GM18867 (cell line): ENCODE results near the gene ASS1.

ENCODE experiments used
- ATAC-seq: cut with Tn5 transposase; IDR thresholded peaks from one replicate; pipeline ENCODE4 v1.9.1; 2021; ENCODE audit warnings: mild to moderate bottlenecking, moderate library complexity; ENCODE audit not compliant: unreplicated experiment

The ASS1 gene

DNA sequence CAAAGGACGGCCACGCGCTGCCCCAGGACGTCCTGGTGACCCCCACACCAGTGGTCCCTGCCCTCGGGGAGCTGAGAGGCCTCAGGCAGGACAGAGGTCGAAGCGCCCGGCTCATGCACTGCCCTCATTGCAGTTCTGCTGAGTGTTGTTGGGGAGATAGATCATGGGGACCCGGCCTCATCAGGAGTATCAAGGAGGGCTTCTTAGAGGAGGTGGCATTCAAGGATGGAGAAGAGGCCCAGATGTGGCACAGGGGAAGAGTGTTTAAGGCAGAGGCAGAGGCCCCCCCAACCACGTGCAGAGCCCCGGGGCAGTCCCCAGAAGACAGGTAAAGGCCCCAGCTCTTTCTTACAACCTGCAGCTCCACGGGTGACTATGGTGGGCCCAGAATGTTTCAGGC lies 26.2 kb downstream of the ASS1 start:
- no peak for ATAC-seq

DNA sequence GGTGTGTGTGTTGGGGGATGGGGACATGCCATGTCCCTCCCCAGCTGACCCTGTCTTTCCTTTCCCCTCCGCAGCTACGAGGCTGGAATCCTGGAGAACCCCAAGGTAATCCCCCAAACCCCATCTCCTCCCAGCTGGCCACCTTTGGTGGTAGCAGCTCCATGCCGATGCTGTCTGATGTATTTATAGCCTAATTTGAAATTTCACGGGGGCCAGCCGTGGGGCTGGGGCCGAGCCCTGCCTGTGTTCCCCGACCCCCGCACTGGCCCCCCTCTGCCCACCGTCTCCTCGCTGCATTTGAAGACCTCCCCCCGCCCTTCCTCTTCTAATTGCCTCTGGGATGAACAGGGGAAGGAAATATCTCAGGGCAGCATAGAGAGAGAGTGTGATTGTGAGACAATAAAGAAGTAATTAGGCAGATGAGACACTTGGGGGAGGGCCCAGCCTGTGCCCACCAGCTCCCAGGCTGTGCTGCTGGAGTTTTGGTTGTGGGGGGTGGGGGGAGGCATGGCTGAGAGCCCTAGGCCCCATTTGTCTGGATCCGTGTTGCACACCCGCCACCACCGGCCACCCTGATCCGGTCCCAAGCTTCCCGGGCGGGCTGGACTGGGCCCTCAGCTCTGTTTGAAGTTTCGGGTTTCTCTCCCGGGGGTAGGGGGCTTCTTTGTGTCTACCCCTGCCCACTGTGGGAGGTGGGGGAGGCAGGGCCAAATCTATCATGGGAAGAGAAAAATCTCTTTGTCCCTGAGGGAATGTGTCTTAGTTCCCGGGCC lies 26.8 kb downstream of the ASS1 start:
- ATAC-seq = no peak

DNA sequence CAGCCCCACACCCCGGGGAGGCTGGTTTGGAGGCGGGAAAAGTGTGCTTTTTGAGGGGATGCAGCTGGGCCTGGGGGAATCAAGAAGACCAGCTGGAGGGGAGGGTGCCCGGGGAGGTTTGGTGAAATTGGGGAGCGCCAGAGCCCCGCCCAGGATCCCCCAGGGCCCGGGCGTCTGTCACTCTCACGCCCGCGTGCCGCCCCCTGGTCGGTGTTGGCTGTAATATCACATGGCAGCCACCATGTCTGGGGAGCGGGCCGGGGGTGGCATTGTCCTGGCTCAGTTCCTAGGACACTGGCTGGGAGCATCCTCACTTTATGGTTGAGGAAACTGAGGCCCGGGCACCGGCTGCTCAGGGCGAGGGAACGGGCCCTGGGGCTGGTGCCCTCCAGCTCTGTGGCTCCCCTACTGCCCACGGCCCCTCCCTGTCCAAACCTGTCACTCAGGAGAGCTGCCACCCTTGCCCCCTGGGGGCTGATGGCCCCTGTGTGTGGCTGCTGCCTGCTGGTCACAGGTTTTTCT lies 27.5 kb downstream of the ASS1 start:
- ATAC-seq = no peak

DNA sequence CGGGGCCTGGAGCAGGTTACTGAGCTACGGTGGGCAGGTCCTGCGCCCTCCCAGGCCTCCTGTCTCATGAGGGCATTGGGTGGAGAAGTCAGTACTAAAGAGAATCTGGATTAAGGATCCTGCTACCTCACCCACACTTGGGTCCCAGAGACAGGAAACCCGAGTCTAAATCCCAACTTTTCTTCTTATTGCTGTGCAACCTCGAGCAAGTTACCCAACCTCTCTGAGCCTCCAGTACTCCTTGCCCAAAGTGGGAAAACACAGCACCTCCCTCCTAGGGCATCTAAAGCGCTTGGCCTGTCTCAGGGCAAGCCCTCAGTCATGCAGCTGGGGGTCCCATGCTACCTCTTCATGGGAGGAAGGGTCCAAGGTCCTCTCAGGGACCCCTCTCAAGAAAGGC lies 28.2 kb downstream of the ASS1 start:
- ATAC-seq = no peak

DNA sequence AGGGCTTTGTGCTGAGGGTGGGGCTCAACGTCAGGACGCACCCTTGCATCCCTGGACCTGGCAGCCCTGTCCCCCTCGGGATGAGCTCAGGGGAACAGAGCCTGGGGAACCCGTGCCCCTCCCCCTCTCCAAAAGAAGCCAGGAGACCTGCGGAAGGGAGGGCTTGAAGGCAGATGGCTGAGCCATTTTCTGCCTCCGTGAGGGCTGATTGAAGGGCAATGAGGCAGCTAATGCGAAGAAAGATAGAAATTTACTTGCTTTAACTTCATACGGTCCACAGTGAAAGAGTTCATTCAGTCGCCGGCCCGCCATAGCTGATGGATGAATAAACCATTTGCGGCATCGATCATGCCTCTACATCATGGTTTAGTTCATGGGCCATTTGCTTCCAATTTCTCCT lies 28.8 kb downstream of the ASS1 start:
- ATAC-seq = no peak

DNA sequence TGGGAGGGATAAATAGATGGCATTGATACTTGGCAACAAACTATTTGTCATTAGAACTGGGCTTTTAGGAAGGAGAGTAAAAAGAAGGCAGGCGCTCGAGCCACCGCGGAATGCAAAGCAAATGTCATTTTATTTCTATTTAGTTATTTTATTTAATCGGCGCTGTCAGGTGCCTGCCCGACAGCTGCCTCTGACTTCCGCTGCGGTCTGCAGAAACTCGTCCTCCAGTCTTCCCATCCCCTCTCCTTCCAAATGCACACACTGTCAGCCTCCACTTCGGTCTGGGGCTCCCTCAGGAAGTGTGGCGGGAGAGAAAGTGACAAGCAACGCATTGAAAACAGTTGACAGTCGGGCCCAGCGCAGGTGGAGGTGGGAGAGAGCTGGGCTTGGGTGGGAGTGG lies 29.3 kb downstream of the ASS1 start:
- ATAC-seq = no peak

DNA sequence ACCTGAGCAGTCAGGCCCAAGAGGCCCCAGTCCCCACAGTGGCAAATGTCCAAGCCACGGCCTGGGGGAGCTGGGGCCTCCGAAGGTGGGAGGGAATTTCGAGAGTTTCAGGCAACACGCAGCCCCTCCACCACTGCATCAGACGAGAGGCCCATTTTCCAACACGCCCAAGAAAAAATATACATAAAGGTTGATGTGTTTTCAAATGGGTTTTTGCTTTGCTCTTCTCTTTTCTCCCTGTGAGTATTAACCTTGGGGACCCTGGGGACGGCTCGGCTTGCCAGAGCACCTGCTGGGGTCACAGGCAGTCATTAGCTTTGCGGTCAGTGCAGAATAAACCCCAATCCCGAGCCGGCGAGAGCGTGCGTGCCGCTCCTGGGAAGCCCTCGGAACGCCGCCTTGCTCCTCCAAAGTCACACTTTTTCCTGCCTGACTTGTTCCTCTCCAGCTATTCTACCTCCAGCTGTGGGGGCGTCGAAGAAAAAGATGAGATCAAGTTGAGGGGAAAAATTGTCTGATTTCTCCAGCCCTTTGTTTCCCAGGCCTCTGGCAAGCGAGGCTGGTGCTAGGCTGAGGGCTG lies 31.5 kb downstream of the ASS1 start:
- no peak for ATAC-seq

DNA sequence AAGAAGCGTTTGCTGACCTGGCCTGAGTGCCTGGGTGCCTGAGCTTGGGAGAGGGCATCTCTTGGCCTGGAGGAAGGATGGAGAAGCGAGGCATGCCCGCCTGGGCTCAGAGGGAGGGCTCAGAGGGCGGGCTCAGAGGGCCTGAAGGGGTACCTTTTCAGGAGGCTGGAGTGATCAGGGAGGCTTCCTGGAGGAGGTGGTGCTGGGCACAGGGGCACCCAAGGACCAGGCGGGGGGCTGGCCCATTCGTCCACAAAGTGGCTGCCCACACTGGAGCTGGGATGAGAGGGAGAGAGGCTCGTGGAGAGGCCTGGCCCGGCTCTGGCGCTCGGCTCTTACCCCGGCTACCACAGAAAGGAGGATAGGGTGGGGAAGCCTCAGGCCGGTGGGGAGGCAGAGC lies 32.8 kb downstream of the ASS1 start:
- ATAC-seq = no peak

DNA sequence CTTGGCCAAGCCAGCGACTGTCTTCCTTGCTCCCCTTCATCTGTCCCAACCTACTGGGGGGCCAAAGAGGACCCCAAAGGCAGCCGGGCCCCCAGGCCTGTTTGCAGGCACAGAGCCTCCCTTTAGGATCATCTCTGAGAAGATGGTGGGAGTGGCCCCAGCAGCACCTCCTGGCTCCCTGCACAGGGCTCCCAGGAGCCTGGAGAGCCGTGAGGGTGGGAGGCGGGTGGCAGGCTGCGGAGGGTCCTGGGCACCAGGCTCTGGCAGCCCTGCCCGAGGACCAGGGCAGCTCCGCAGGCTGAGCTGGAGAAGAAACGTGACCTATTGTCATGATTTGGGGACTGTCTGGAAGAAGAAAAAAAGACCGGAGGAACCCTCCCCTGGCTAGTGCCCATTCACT lies 33.4 kb downstream of the ASS1 start:
- no peak for ATAC-seq

DNA sequence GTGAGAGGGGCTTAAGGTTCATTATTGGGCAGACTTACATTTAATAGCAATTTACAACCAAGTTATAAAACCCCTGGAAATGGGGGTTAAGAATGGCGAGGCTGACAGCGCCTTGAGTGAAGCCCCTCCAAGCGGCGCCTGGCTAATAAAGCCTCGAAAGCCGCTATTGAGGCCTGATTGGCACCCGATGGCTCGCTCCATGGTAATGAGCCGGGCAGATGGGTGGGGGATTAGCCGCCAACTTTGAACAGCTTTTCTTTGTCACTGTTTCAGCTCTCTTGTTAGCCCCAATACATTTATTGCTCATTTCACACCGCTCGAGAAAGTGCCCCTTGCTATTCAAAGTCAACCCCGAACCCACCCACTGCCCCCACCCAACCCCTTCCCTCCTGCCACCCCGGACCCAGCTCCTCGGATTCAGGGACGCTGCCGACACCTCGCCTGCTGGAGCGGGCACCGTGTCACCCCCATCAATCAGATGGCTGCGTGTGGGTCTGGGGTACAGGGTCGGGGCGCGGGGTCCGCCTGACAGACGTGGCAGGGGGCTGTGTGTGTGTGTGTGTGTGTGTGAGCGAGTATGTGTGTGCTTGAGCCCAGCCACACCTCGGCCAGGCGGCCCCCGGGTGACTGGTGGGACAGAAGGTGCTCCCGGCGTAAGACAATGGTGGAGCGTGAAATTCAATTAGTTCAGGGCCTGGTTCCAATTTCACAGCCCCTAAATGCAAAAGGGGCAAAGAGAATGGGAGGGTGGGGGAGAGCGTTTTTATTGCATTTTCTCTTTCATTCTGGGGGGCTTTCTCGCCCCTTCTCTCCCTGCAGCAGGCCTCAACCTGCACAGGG lies 34.2 kb downstream of the ASS1 start:
- no peak for ATAC-seq

DNA sequence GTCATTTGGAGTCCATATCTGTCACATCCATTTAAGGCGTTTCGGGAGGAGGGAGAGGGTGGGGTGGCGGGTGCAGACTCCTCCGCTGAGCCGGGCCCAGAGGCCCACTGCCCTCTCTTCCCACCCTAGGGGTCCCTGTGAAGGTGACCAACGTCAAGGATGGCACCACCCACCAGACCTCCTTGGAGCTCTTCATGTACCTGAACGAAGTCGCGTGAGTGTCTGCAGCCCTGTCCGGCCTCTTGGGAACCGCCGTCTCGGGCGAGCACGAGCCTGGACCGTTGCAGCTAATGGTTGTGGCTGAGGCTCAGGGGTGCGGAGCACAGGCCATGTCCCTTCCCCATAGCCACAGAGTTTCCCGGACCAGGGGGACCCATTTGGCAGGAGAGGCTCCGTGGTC lies 34.8 kb downstream of the ASS1 start:
- no peak for ATAC-seq

DNA sequence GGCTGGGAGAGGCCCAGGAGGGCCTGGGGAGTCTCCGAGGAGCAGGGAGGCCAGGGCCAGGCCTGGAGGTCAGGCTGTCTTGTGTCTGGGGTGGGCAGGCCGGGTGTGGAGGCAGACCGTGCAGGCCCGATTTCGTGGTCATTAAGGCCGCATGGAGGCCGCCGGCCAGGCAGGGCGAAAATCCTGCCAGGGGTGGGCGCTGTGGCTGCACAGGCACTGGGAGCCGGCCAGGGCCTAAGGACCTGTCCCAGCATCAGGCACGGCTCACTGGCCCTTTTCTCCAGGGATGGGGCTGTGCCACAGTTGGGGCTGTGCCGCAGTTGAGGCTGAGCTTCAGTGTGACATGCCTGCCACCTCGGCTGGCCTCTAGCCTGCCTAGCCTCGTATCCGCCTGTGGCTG lies 35.9 kb downstream of the ASS1 start:
- no peak for ATAC-seq

DNA sequence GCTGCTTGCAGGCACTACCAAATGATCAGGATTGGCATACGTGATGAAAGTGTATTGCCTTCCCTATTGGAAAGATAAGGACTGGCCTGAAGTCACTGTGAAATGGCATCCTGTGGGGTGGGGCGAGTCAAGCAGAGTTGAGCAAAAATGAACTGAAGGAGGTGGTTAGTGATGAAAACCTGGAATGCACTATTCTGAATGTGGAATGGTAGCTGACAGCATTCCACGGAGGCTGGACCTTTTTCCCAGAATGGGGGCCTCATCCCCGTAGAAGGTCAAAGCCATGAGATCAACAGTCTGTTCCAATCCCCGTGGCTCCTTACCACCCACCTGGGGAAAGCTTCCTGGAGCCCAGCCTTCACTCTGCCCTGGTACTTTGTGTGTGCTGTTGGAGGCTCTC lies 37.7 kb downstream of the ASS1 start:
- no peak for ATAC-seq

DNA sequence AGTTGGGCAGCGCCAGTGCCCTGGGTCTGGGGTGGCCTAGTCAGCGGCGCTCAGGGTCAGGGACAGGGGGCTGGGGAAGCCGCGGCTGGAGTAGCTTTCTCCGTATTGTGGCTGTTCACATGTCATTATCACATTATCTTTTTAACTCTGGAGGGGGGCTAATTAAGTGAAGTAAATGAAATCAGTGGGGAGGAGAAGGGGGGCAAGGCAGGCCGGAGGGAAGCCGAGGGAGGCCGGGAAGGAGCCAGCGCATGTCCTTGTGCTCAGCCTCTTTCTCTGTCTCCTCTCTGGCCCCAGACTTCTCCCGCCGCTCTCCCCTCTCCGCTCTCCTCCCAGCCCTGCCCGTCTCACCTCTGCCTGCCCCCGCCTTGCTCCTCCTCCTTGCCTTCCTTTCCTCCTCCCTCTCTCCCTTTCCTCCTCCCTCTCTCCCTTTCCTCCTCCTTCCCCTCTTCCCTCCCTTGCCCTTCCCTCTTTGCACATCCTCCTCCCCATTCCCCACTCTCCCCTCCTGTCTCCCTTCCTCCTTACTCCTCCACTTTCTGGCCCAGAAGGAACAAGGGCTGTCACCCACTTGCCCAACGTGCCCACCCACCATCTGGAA lies 38.7 kb downstream of the ASS1 start:
- ATAC-seq = no peak

DNA sequence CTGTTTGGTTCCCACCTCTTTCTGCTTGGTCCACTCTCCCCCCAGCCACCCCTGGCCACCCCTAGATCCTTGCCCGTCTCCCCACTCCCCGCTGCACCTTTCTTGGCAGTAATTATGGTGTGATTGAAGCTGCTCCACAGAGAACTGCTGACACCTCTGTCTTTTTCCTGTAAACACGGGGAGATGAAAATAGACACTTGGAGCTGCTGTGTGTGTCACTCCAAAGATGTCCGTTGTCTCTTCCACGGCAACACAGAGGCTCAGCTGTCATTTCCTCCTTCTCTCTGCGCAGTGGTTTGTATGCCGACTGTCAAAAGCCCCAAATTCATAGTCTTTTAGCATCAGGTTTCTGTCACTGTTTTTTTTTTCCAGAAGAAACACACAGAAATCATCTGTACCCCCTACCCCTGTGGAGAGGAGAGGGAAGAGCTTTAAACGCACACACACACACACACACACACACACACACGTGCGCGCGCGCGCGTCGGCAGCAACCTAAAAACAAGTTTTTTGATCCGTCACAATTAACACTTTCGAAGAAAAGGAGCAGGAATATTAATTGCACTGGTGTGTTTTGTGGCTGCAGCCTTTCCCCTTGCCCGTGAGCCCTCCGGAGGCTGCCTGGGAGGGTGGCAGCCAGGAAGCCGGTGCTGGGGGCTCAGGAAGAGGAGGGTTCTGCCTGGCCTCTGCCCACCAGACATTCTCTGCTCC lies 39.8 kb downstream of the ASS1 start:
- no peak for ATAC-seq

DNA sequence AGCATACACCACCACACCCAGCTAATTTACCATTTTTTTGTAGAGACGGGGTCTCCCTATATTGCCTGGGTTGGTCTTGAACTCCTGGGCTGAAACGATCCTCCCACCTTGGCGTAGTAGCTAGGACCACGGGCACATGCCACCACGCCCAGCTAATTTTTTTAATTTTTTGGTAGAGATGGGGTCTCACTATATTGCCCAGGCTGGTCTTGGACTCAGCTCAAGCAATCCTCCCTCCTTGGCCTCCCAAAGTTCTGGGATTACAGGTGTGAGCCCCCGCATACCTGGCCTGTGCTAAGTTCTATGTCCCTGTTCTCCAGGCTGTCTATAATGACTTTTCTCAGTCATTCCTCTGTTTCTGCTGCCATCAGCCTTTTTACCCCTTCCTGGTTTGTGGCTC lies 41.3 kb downstream of the ASS1 start:
- no peak for ATAC-seq

DNA sequence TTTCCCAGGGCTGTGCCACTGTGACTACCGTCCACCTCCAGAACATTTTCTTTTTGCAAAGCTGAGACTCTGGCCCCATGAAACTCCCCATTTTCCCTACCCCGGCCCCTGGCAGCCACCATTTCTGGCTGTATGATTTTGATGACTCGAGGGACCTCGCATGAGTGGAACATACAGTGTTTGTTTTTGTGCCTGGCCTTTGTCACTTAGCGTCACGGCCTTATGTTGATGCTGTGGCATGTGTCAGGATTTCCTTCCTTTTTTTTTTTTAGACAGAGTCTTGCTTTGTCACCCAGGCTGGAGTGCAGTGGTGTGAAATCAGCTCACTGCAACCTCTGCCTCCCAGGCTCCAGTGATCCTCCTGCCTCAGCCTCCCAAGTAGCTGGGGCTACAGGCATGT lies 42.7 kb downstream of the ASS1 start:
- no peak for ATAC-seq

DNA sequence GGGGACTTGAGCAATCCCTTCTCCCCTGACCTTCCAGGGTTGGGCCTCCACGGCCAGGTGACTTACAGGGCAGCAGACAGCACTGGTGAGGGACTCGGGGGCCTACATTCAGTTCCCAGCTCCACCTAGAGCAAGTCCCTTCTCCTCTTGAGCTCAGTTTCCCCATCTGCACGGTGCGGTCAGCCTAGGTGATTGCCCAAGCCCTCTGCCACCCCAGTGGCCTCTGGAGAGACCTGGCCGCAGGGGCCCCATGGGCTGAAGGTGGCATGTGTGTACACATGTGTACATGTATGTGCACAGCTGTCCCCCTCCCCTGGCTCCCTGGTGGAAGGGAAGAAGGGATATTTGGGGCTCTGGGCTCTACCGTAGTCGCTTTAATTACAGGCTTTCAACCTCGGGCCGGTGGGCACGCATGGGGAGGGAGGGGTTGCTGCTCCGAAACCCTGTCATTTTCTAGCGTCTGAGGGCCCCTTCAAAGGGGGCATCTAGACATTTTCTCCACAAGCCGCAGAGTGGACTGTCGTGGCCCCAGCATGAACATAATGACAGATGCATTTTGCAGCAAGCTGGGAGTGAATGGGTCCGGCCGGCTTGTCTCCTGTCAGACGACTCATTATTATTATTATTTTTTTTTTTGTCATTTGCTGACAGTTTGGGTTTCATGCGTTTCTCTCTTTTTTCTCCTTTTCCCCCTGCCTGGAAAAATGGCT lies 44.0 kb downstream of the ASS1 start:
- no peak for ATAC-seq

DNA sequence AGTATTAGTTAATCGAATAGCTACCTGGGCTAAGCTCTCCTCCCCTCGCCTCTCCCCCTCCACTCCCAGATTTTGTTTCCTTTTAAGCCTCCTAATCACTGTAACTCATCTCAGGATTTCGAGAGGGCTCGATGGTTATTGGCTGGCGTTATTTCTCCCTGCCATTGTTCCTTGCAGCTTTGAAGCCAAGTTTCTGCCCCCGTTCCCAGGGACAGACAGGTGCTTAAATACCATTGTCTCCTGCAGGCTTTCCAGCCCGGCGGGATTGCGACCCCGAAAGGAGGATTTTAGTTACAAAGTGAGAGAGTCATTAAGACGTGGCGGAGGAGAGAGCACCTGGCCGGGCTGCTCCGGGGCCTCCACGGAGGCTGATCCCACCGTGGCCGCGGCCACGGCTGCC lies 46.2 kb downstream of the ASS1 start:
- no peak for ATAC-seq

DNA sequence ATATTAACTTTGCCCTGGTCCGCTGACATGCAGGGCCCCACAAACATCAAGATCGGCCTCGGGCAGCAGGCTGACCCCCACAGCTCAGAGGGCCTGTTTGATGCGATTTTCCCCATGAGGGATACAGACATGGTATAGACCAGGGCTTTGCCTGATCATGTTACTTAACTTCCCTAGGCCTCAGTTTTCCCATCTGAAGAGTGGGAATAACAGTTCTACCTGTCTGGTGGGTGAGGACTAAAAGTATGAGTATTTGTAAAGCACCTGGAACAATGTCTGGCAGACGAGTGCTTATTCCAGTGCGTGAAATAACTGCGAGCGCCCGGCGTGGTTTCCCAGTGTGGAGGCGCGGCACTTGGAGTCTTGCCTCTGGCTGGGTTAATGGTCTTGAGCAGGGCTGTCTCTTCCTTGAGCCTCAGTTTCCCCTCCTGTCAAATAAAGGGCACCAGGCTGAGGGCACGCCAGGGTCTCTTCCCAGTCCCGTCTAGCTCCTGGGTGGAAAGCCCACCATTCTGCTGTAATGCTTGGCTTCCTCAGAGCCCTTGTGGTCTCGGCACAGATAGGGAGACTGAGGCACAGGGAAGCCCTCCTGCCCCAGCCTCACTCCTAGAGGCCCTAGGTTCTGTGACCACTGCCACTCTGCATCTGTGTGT lies 47.2 kb downstream of the ASS1 start:
- ATAC-seq = no peak
